ENCODE measurements around the gene ANO2. TPM values are rescaled to one million over a fixed set of nuclear protein-coding genes. Genes with fewer than 3 reads are reported as not detected.

The ANO2 gene
- total RNA-seq: not detected

GRCh38 chr12:5945071-5946008 lies at the start of gene ANO2:
TSS of gene ANO2 (minus strand) at chr12:5945259. CDS start at chr12:5945217, 42 bp downstream.
- Mint-ChIP-seq H3K36me3 (no peaks in the 10 kb centered on the region), H3K4me1 (ENCODE audit: low read depth in 2 of 2) (no peaks in the 10 kb centered on the region), H3K4me3 (no peak within 1 kb of the TSS), H3K27ac (no peak within 1 kb of the TSS), H3K9me3 (no peaks in the 10 kb centered on the region), H3K27me3 (peaks cover 57 to 63% of the 10 kb centered on the region in 2 donors)
- ATAC-seq (peak in 1 of 2 donors; percentile 41), DNase-seq (ENCODE audit: low spot score) (peak; percentile 31)

GRCh38 chr12:5989621-5990020 lies 44.6 kb upstream of the ANO2 start:
- Mint-ChIP-seq H3K27me3 (peaks cover 2 to 8% of the 10 kb centered on the region in 2 donors), H3K36me3 (no peaks in the 10 kb centered on the region), H3K9me3 (no peaks in the 10 kb centered on the region), H3K27ac (no peak overlapping the region), H3K4me1 (ENCODE audit: low read depth in 2 of 2) (peaks cover 0 to 2% of the 10 kb centered on the region in 2 donors), H3K4me3 (no peak overlapping the region)
- ATAC-seq (no peak), DNase-seq (ENCODE audit: low spot score) (no peak)

- DNase-seq (ENCODE audit: low spot score) (no peak), ATAC-seq (peak; percentile 83 to 85)
- Mint-ChIP-seq H3K27me3 (peaks cover 0 to 2% of the 10 kb centered on the region in 2 donors), H3K27ac (no peak overlapping the region), H3K9me3 (no peaks in the 10 kb centered on the region), H3K4me1 (ENCODE audit: low read depth in 2 of 2) (peaks cover 0 to 2% of the 10 kb centered on the region in 2 donors), H3K36me3 (no peaks in the 10 kb centered on the region), H3K4me3 (no peak overlapping the region)
Observed at GRCh38 chr12:5988659-5989116, 43.6 kb upstream of the ANO2 start.

GRCh38 chr12:5988088-5988487 lies 43.0 kb upstream of the ANO2 start:
- H3K4me1 Mint-ChIP-seq (ENCODE audit: low read depth in 2 of 2): peaks cover 0 to 2% of the 10 kb centered on the region in 2 donors
- DNase-seq (ENCODE audit: low spot score) (no peak), ATAC-seq (no peak)

GRCh38 chr12:5987573-5987972 lies 42.5 kb upstream of the ANO2 start:
- Mint-ChIP-seq H3K4me3 (no peak overlapping the region), H3K9me3 (no peaks in the 10 kb centered on the region), H3K4me1 (ENCODE audit: low read depth in 2 of 2) (peaks cover 0 to 2% of the 10 kb centered on the region in 2 donors), H3K36me3 (no peaks in the 10 kb centered on the region), H3K27ac (no peak overlapping the region), H3K27me3 (peaks cover 0 to 2% of the 10 kb centered on the region in 2 donors)
- no peak for DNase-seq (ENCODE audit: low spot score)
- no peak for ATAC-seq

More at GRCh38 chr12:5988088-5988487, 43.0 kb upstream of the ANO2 start:
- no peaks in the 10 kb centered on the region for H3K36me3 Mint-ChIP-seq
- H3K4me3 Mint-ChIP-seq: no peak overlapping the region
- no peaks in the 10 kb centered on the region for H3K9me3 Mint-ChIP-seq
- peaks cover 0 to 2% of the 10 kb centered on the region in 2 donors for H3K27me3 Mint-ChIP-seq
- H3K27ac Mint-ChIP-seq: no peak overlapping the region

GRCh38 chr12:5985471-5985870 lies 40.4 kb upstream of the ANO2 start:
- Mint-ChIP-seq H3K36me3 (no peaks in the 10 kb centered on the region), H3K9me3 (no peaks in the 10 kb centered on the region), H3K27me3 (peaks cover 6 to 8% of the 10 kb centered on the region in 2 donors), H3K4me3 (no peak overlapping the region), H3K27ac (no peak overlapping the region), H3K4me1 (ENCODE audit: low read depth in 2 of 2) (peaks cover 0 to 2% of the 10 kb centered on the region in 2 donors)
- DNase-seq (ENCODE audit: low spot score): no peak
- no peak for ATAC-seq

GRCh38 chr12:5984873-5985272 lies 39.8 kb upstream of the ANO2 start:
- Mint-ChIP-seq H3K27me3 (peaks cover 6 to 8% of the 10 kb centered on the region in 2 donors), H3K9me3 (no peaks in the 10 kb centered on the region), H3K4me3 (no peak overlapping the region), H3K4me1 (ENCODE audit: low read depth in 2 of 2) (peaks cover 0 to 2% of the 10 kb centered on the region in 2 donors), H3K27ac (no peak overlapping the region), H3K36me3 (no peaks in the 10 kb centered on the region)
- ATAC-seq: no peak
- no peak for DNase-seq (ENCODE audit: low spot score)

- no peaks in the 10 kb centered on the region for H3K4me1 Mint-ChIP-seq (ENCODE audit: low read depth in 2 of 2)
- no peak overlapping the region for H3K4me3 Mint-ChIP-seq
- DNase-seq (ENCODE audit: low spot score) (no peak), ATAC-seq (no peak)
- H3K27me3 Mint-ChIP-seq: peaks cover 7 to 10% of the 10 kb centered on the region in 2 donors
- no peaks in the 10 kb centered on the region for H3K36me3 Mint-ChIP-seq
- H3K27ac Mint-ChIP-seq: no peak overlapping the region
- no peaks in the 10 kb centered on the region for H3K9me3 Mint-ChIP-seq
Observed at GRCh38 chr12:5982106-5982505, 37.0 kb upstream of the ANO2 start.

GRCh38 chr12:5977556-5977955 lies 32.5 kb upstream of the ANO2 start:
- no peaks in the 10 kb centered on the region for H3K4me1 Mint-ChIP-seq (ENCODE audit: low read depth in 2 of 2)
- H3K27ac Mint-ChIP-seq: no peak overlapping the region
- no peak for DNase-seq (ENCODE audit: low spot score)
- H3K27me3 Mint-ChIP-seq: peaks cover 23 to 35% of the 10 kb centered on the region in 2 donors
- H3K9me3 Mint-ChIP-seq: no peaks in the 10 kb centered on the region
- no peaks in the 10 kb centered on the region for H3K36me3 Mint-ChIP-seq
- H3K4me3 Mint-ChIP-seq: no peak overlapping the region
- no peak for ATAC-seq

GRCh38 chr12:5976711-5977110 lies 31.7 kb upstream of the ANO2 start:
- Mint-ChIP-seq H3K27me3 (peaks cover 23 to 35% of the 10 kb centered on the region in 2 donors), H3K36me3 (no peaks in the 10 kb centered on the region), H3K27ac (no peak overlapping the region), H3K4me3 (no peak overlapping the region), H3K9me3 (no peaks in the 10 kb centered on the region), H3K4me1 (ENCODE audit: low read depth in 2 of 2) (no peaks in the 10 kb centered on the region)
- no peak for ATAC-seq
- no peak for DNase-seq (ENCODE audit: low spot score)

- Mint-ChIP-seq H3K27ac (no peak overlapping the region), H3K27me3 (peaks cover 21 to 30% of the 10 kb centered on the region in 2 donors), H3K4me1 (ENCODE audit: low read depth in 2 of 2) (no peaks in the 10 kb centered on the region), H3K4me3 (no peak overlapping the region), H3K36me3 (no peaks in the 10 kb centered on the region), H3K9me3 (no peaks in the 10 kb centered on the region)
- ATAC-seq: no peak
- DNase-seq (ENCODE audit: low spot score): no peak
Observed at GRCh38 chr12:5976196-5976595, 31.1 kb upstream of the ANO2 start.

- H3K27me3 Mint-ChIP-seq: peaks cover 20 to 41% of the 10 kb centered on the region in 2 donors
- H3K27ac Mint-ChIP-seq: no peak overlapping the region
- ATAC-seq: no peak
- DNase-seq (ENCODE audit: low spot score): no peak
- H3K9me3 Mint-ChIP-seq: no peaks in the 10 kb centered on the region
- no peaks in the 10 kb centered on the region for H3K4me1 Mint-ChIP-seq (ENCODE audit: low read depth in 2 of 2)
- H3K4me3 Mint-ChIP-seq: no peak overlapping the region
- no peaks in the 10 kb centered on the region for H3K36me3 Mint-ChIP-seq
Observed at GRCh38 chr12:5973461-5974115, 28.5 kb upstream of the ANO2 start.

- no peaks in the 10 kb centered on the region for H3K36me3 Mint-ChIP-seq
- no peaks in the 10 kb centered on the region for H3K9me3 Mint-ChIP-seq
- peaks cover 20 to 40% of the 10 kb centered on the region in 2 donors for H3K27me3 Mint-ChIP-seq
- no peak overlapping the region for H3K27ac Mint-ChIP-seq
- no peaks in the 10 kb centered on the region for H3K4me1 Mint-ChIP-seq (ENCODE audit: low read depth in 2 of 2)
- DNase-seq (ENCODE audit: low spot score) (no peak), ATAC-seq (no peak)
- H3K4me3 Mint-ChIP-seq: no peak overlapping the region
Observed at GRCh38 chr12:5972387-5972786, 27.3 kb upstream of the ANO2 start.
